ENCODE measurements around the gene ZNF362.

GRCh38 chr1:33286451-33287185 is 30.3 kb downstream of the ZNF362 start:
- TF ChIP-seq CTCF (tag by site-specific recombination; IDR thresholded peaks at IDR 0.05) (no peak), HIC1 (tag by site-specific recombination; IDR thresholded peaks at IDR 0.05) (no peak), EGR2 (tag by site-specific recombination; IDR thresholded peaks at IDR 0.05; ENCODE audit: low read depth) (no peak), ZBTB8A (tag by site-specific recombination; IDR thresholded peaks at IDR 0.05) (no peak), PBX3 (CRISPR knock-in tag; IDR thresholded peaks at IDR 0.05) (no peak), YY1 (tag by site-specific recombination; IDR thresholded peaks at IDR 0.05) (no peak), ZNF549 (tag by site-specific recombination; IDR thresholded peaks at IDR 0.05) (no peak)
- TF ChIP-seq, protein P1, sequence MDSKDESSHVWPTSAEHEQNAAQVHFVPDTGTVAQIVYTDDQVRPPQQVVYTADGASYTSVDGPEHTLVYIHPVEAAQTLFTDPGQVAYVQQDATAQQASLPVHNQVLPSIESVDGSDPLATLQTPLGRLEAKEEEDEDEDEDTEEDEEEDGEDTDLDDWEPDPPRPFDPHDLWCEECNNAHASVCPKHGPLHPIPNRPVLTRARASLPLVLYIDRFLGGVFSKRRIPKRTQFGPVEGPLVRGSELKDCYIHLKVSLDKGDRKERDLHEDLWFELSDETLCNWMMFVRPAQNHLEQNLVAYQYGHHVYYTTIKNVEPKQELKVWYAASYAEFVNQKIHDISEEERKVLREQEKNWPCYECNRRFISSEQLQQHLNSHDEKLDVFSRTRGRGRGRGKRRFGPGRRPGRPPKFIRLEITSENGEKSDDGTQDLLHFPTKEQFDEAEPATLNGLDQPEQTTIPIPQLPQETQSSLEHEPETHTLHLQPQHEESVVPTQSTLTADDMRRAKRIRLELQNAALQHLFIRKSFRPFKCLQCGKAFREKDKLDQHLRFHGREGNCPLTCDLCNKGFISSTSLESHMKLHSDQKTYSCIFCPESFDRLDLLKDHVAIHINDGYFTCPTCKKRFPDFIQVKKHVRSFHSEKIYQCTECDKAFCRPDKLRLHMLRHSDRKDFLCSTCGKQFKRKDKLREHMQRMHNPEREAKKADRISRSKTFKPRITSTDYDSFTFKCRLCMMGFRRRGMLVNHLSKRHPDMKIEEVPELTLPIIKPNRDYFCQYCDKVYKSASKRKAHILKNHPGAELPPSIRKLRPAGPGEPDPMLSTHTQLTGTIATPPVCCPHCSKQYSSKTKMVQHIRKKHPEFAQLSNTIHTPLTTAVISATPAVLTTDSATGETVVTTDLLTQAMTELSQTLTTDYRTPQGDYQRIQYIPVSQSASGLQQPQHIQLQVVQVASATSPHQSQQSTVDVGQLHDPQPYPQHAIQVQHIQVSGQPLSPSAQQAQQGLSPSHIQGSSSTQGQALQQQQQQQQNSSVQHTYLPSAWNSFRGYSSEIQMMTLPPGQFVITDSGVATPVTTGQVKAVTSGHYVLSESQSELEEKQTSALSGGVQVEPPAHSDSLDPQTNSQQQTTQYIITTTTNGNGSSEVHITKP (tag by site-specific recombination; IDR thresholded peaks at IDR 0.05), result no peak
- TF ChIP-seq, protein P2, sequence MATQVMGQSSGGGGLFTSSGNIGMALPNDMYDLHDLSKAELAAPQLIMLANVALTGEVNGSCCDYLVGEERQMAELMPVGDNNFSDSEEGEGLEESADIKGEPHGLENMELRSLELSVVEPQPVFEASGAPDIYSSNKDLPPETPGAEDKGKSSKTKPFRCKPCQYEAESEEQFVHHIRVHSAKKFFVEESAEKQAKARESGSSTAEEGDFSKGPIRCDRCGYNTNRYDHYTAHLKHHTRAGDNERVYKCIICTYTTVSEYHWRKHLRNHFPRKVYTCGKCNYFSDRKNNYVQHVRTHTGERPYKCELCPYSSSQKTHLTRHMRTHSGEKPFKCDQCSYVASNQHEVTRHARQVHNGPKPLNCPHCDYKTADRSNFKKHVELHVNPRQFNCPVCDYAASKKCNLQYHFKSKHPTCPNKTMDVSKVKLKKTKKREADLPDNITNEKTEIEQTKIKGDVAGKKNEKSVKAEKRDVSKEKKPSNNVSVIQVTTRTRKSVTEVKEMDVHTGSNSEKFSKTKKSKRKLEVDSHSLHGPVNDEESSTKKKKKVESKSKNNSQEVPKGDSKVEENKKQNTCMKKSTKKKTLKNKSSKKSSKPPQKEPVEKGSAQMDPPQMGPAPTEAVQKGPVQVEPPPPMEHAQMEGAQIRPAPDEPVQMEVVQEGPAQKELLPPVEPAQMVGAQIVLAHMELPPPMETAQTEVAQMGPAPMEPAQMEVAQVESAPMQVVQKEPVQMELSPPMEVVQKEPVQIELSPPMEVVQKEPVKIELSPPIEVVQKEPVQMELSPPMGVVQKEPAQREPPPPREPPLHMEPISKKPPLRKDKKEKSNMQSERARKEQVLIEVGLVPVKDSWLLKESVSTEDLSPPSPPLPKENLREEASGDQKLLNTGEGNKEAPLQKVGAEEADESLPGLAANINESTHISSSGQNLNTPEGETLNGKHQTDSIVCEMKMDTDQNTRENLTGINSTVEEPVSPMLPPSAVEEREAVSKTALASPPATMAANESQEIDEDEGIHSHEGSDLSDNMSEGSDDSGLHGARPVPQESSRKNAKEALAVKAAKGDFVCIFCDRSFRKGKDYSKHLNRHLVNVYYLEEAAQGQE (tag by site-specific recombination; IDR thresholded peaks at IDR 0.05), result no peak
- TF ChIP-seq, protein P3, sequence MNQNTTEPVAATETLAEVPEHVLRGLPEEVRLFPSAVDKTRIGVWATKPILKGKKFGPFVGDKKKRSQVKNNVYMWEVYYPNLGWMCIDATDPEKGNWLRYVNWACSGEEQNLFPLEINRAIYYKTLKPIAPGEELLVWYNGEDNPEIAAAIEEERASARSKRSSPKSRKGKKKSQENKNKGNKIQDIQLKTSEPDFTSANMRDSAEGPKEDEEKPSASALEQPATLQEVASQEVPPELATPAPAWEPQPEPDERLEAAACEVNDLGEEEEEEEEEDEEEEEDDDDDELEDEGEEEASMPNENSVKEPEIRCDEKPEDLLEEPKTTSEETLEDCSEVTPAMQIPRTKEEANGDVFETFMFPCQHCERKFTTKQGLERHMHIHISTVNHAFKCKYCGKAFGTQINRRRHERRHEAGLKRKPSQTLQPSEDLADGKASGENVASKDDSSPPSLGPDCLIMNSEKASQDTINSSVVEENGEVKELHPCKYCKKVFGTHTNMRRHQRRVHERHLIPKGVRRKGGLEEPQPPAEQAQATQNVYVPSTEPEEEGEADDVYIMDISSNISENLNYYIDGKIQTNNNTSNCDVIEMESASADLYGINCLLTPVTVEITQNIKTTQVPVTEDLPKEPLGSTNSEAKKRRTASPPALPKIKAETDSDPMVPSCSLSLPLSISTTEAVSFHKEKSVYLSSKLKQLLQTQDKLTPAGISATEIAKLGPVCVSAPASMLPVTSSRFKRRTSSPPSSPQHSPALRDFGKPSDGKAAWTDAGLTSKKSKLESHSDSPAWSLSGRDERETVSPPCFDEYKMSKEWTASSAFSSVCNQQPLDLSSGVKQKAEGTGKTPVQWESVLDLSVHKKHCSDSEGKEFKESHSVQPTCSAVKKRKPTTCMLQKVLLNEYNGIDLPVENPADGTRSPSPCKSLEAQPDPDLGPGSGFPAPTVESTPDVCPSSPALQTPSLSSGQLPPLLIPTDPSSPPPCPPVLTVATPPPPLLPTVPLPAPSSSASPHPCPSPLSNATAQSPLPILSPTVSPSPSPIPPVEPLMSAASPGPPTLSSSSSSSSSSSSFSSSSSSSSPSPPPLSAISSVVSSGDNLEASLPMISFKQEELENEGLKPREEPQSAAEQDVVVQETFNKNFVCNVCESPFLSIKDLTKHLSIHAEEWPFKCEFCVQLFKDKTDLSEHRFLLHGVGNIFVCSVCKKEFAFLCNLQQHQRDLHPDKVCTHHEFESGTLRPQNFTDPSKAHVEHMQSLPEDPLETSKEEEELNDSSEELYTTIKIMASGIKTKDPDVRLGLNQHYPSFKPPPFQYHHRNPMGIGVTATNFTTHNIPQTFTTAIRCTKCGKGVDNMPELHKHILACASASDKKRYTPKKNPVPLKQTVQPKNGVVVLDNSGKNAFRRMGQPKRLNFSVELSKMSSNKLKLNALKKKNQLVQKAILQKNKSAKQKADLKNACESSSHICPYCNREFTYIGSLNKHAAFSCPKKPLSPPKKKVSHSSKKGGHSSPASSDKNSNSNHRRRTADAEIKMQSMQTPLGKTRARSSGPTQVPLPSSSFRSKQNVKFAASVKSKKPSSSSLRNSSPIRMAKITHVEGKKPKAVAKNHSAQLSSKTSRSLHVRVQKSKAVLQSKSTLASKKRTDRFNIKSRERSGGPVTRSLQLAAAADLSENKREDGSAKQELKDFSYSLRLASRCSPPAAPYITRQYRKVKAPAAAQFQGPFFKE (tag by site-specific recombination; IDR thresholded peaks at IDR 0.05; ENCODE audit: borderline replicate concordance), result no peak

Measured in HEK293 (cell line).